ENCODE results near the gene USH1C.

USH1C gene

DNA sequence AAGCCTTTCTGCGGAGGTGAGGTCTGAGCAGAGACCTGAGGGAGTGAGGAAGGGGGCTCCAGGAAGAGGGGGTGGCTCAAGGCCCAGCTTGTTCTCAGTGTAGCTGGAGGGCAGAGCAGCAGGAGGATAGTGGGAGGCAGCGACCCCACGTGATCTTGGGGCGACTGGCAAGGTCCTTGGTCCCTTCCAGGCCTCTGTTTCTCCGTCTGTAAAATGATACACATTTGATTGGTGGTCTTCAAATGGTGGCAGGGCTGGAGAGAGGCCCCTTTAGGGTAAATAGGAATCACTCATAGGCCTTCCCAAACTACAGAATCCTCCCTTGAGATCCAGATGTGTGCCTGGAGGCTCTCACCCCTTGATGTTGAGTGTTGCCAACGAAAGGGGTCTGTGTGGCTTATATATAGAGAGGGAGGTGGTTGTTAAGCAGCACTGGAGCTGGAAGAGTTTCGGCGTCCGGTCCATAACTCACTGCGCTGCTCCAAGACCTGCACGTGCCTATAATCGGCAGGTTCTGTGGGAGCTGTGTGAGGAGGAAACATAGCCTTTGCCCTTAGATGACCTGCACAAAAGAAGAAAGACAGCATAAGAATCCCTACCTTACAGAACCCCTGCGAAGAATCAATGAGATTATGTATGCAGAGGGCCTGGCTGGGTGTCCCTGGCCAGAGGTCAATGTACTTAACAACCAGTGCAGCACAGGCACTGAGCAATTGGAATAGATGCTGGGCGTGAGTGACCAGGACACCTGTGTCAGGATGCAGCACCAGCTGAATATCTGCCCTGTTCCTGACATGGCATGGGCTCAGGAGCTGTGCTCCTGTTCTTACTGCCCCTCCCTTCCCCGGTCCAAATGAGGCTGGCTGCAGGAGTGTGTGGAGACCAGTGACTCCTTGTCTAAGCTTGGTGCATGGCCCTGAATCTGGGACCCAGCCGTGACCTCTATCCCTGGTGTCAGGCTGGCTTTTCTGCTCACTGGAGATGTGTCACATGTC lies 31.5 kb upstream of the USH1C start:
- TF ChIP-seq, protein P1, sequence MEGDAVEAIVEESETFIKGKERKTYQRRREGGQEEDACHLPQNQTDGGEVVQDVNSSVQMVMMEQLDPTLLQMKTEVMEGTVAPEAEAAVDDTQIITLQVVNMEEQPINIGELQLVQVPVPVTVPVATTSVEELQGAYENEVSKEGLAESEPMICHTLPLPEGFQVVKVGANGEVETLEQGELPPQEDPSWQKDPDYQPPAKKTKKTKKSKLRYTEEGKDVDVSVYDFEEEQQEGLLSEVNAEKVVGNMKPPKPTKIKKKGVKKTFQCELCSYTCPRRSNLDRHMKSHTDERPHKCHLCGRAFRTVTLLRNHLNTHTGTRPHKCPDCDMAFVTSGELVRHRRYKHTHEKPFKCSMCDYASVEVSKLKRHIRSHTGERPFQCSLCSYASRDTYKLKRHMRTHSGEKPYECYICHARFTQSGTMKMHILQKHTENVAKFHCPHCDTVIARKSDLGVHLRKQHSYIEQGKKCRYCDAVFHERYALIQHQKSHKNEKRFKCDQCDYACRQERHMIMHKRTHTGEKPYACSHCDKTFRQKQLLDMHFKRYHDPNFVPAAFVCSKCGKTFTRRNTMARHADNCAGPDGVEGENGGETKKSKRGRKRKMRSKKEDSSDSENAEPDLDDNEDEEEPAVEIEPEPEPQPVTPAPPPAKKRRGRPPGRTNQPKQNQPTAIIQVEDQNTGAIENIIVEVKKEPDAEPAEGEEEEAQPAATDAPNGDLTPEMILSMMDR (IDR thresholded peaks at IDR 0.05; ENCODE audit: borderline replicate concordance, insufficient read depth, low read depth, low read length), result no peak
- H3K4me3 ChIP-seq (ENCODE audit: low read depth, low read length), result no peak overlapping the region

DNA sequence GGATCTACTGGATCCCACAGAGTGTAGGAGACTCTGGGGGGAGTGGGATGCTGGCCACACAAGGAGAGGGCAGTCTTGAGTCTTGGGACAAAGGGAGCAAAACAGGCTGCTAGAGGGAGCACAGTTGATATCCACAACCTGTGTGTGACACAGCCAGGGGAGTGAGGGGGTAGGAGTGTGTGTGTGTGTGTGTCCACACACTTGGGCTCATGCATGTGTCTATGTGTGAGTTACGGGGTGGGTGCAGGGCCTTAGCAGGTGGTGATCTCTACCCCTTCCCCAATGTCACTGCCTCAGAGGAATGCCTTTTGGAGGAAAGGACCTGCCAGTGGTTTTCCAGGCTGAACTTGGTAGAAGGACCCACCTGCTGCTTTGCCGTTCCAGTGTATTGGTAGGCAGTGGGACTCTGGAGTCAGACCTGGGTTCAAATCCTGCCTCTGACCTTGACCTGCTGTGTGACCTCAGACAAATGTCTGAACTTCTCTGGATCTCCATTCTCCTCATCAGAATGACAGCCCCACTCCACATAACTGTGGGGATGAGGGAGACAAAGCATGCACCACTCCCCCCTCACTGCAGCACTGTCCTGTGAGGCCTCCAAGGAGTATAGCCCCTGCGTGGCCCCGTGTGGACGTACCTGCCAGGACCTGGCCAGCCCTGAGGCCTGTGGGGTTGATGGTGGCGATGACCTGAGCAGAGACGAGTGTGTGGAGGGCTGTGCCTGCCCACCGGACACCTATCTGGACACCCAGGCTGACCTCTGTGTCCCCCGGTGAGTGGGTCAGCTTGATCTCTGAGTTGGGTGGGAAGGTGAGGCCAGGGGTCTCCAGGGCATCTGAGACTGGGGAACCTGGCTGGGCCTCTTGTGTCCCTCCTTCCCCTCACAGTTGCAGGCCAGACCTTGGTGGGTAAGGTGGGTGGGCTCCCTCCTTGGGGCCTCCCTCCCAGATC lies 30.2 kb upstream of the USH1C start:
- no peak overlapping the region for H3K4me3 ChIP-seq (ENCODE audit: low read depth, low read length)
- TF ChIP-seq, protein P1 (IDR thresholded peaks at IDR 0.05; ENCODE audit: borderline replicate concordance, insufficient read depth, low read depth, low read length), result no peak

DNA sequence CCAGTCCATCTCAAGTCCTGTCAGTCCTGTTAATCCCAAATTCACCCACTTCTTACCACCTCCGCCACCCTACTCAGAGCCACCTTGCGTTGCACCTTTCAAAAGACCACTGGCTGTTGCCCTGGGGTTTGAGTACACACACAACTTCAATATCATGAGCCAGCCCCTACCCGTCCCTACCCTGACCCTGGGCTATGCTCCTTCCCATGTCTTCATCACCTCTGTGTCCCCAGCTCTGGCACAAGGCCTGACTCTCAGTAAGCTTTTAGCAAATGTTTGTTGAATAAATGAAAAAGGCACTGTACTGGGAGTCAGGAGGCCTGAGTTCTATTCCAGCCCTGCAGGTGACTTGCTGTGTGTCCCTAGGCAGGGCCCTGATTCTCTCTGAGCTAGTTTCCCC lies 29.3 kb upstream of the USH1C start:
- TF ChIP-seq, protein P1 (IDR thresholded peaks at IDR 0.05; ENCODE audit: borderline replicate concordance, insufficient read depth, low read depth, low read length), result no peak
- H3K4me3 ChIP-seq (ENCODE audit: low read depth, low read length), result no peak overlapping the region

DNA sequence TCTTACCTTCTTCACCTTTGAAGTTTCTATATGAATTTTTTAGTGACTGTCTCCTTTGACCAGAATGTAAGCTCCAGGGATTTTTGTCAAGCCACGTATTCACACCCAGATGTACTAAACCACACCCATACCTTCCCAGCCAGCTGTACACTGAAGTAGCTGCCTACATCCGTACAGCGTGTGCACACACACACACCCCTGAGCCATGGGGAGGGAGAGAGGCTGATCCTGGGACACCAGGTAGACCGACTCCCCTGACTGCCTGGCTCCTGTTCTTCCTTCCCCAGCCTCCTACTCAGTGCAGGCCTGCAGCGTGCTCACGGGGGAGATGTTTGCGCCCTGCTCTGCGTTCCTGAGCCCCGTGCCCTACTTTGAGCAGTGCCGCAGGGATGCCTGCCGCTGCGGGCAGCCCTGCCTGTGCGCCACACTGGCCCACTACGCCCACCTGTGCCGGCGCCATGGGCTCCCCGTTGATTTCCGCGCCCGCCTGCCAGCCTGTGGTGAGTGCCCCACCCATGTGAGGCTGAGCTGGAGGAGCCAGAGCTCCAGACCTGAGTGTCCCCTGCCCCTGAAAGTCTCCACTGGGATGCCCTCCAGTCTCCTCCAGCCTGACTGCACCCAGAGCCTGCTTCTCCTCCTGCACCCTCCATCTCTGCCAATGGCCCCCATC lies 28.7 kb upstream of the USH1C start:
- TF ChIP-seq, protein P1 (IDR thresholded peaks at IDR 0.05; ENCODE audit: borderline replicate concordance, insufficient read depth, low read depth, low read length), result no peak
- no peak overlapping the region for H3K4me3 ChIP-seq (ENCODE audit: low read depth, low read length)

DNA sequence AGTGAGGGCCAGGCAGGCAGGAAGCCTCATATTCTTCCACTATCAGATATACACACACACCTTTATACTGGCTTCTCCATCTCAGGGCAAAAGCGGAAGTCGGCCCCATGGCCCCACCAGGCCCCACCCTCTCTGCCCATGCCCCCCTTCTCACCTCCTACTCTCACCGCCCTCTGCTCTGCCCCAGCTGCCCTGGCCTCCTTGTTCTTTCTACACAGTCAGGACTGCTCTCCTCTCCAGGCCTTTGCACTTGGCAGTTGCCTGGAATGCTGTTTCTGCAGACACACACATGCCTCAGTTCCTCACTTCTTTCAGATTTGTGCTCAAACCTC lies 28.1 kb upstream of the USH1C start:
- H3K4me3 ChIP-seq (ENCODE audit: low read depth, low read length), result no peak overlapping the region
- TF ChIP-seq, protein P1 (IDR thresholded peaks at IDR 0.05; ENCODE audit: borderline replicate concordance, insufficient read depth, low read depth, low read length), result no peak

DNA sequence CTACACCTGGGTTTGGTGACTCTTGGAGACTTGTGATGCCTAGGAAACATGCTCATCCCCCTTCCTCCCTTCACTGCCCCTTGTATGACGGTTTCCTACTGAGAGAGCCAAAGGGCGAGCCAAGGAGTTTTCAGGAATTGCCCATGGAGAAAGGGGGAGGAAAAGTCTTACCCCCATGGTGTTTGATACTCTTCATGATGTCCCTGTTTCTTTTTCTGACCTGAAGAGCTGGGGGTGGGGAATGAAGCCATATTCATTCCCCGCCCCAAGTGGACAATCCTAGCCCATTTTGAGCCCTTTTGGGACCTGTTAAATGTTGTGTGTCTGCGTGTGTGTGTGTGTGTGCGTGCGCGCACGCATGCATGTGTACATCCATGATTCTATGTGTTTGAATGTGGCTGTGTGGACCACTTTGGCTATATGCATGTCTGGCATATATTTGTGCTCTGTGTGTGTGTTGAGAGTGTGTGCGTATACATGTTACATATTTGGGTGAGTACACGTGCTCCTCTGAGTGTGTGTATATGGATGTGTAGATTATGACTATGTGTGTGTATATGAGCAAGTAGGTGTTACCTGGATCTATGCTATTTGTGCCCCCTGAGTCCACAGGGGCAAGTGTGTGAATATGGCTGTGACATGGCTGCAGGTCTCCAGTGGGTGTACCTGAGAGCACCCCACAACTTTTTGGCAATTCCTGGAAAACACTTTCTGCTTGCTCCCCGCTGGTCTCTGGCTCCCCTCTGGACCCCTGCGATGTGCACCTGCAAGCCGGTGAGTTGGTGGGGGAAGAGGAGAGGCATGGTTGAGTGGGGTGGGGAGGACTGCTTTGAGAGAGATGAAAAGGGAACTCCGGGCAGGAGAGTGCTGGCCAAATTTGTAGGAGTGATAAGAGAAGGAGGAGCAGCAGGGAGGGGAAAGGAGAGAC lies 27.5 kb upstream of the USH1C start:
- TF ChIP-seq, protein P1 (IDR thresholded peaks at IDR 0.05; ENCODE audit: borderline replicate concordance, insufficient read depth, low read depth, low read length), result no peak

More for the DNA sequence above, 27.5 kb upstream of the USH1C start:
- H3K4me3 ChIP-seq (ENCODE audit: low read depth, low read length), result no peak overlapping the region

Data from GM12875 (cell line).